Uterus (tissue), 4 donors: ENCODE data around the gene TAF8. TPM values are rescaled to one million over a fixed set of nuclear protein-coding genes. Genes with fewer than 3 reads are reported as not detected.

Experiments
- DNase-seq, 2 donors: peaks; one replicate each; pipeline ENCODE4 v3.0.0-alpha.2; 2019 to 2020
- H3K27ac ChIP-seq, 2 donors: fragments of 200-600 bp; sonication (generic); 1 replicate in 1 of 2; 2 replicates in 1 of 2; pipeline ENCODE4 v1.5.1; 2016 to 2018
- H3K27me3 ChIP-seq, 2 donors: fragments of 200-600 bp; sonication (generic); one replicate each; pipeline ENCODE4 v1.5.1; 2018 to 2019; ENCODE audit warnings: control low read depth in 1 of 2
- H3K36me3 ChIP-seq, 2 donors: fragments of 200-600 bp; sonication (generic); one replicate each; pipeline ENCODE4 v1.5.1; 2019; ENCODE audit warnings: control low read depth in 1 of 2
- H3K4me1 ChIP-seq, 2 donors: fragments of 200-600 bp; sonication (generic); one replicate each; pipeline ENCODE4 v1.5.1; 2018 to 2019; ENCODE audit warnings: control low read depth in 1 of 2
- H3K4me3 ChIP-seq, 2 donors: fragments of 200-600 bp; sonication (generic); 1 replicate in 1 of 2; 2 replicates in 1 of 2; pipeline ENCODE4 v1.5.1; 2018 to 2019; ENCODE audit warnings: mild to moderate bottlenecking in 1 of 2
- H3K9me3 ChIP-seq, 2 donors: fragments of 200-600 bp; sonication (generic); one replicate each; pipeline ENCODE4 v1.5.1; 2019; ENCODE audit warnings: control low read depth in 1 of 2
- CTCF ChIP-seq, 4 experiments: fragments of 200-600 bp in 2 of 4; fragments of 450-650 bp in 2 of 4; sonication (generic) in 2 of 4; IDR thresholded peaks; one replicate each; pipeline ENCODE4 v1.5.1; 2016 to 2019; ENCODE audit warnings: antibody characterized with exemption in 4 of 4, mild to moderate bottlenecking in 2 of 4, moderate library complexity in 1 of 4
- POLR2A ChIP-seq, 2 donors: fragments of 450-650 bp; IDR thresholded peaks; one replicate each; pipeline ENCODE4 v1.6.1; 2016; ENCODE audit warnings: antibody characterized with exemption in 2 of 2, mild to moderate bottlenecking in 1 of 2, moderate library complexity in 1 of 2
- intact Hi-C: fragments of 100-400 bp; cut with DNase I; formaldehyde crosslinking; loops from one replicate; pipeline ENCODE4 v1.15.1; 2023; ENCODE audit warnings: low total_unique reads
- total RNA-seq, 4 donors: library from RNA; depleted of rRNA in 3 of 4; stranded (reverse); fragments of >200 nt in 3 of 4; gene quantifications; one replicate each; pipeline versions ENCODE4 v1.1.0 to v1.2.4, GENCODE V29; 2014 to 2023
- donor health status: DM: yes; HTN: yes; CAD: no.

The TAF8 gene
- total RNA-seq, 4 donors from 2014 or later = 16.0 to 45.6 (median 37.5) TPM

- Histone ChIP-seq H3K27ac (no peak overlapping the region), H3K27me3 (no peaks in the 10 kb centered on the region), H3K36me3 (no peaks in the 10 kb centered on the region), H3K4me1 (peaks cover 0 to 5% of the 10 kb centered on the region in 2 donors), H3K9me3 (no peaks in the 10 kb centered on the region), H3K4me3 (no peak overlapping the region)
- no peak for TF ChIP-seq POLR2A (IDR thresholded peaks at IDR 0.05)
- no peak for TF ChIP-seq CTCF (IDR thresholded peaks at IDR 0.05)
- DNase-seq = no peak
- intact Hi-C loops = no loop called here
Observed at GRCh38 chr6:42038163-42038562, 12.2 kb upstream of the TAF8 start.

- Histone ChIP-seq H3K36me3 (no peaks in the 10 kb centered on the region), H3K27ac (no peak overlapping the region), H3K4me3 (no peak overlapping the region), H3K9me3 (no peaks in the 10 kb centered on the region), H3K27me3 (no peaks in the 10 kb centered on the region), H3K4me1 (peaks cover 0 to 8% of the 10 kb centered on the region in 2 donors)
- DNase-seq = no peak
- TF ChIP-seq CTCF (IDR thresholded peaks at IDR 0.05) (no peak), POLR2A (IDR thresholded peaks at IDR 0.05) (no peak)
- intact Hi-C loops = no loop called here
Observed at GRCh38 chr6:42038811-42039408, 11.4 kb upstream of the TAF8 start.

- no peak overlapping the region for H3K27ac ChIP-seq
- no peaks in the 10 kb centered on the region for H3K36me3 ChIP-seq
- H3K9me3 ChIP-seq = no peaks in the 10 kb centered on the region
- DNase-seq = no peak
- no peak overlapping the region for H3K4me3 ChIP-seq
- H3K27me3 ChIP-seq = no peaks in the 10 kb centered on the region
- peaks cover 3 to 24% of the 10 kb centered on the region in 2 donors for H3K4me1 ChIP-seq
- intact Hi-C loops = loop anchor here (10.0 kb wide), 1 partner anchor 106 kb away; no protein-coding TSS in a partner anchor
- no peak for TF ChIP-seq POLR2A (IDR thresholded peaks at IDR 0.05)
- no peak for TF ChIP-seq CTCF (IDR thresholded peaks at IDR 0.05)
Observed at GRCh38 chr6:42040856-42041480, 9.4 kb upstream of the TAF8 start.

GRCh38 chr6:42041481-42042053, 8.8 kb upstream of the TAF8 start:
- TF ChIP-seq POLR2A (IDR thresholded peaks at IDR 0.05) (no peak), CTCF (IDR thresholded peaks at IDR 0.05) (no peak)
- Histone ChIP-seq H3K4me3 (no peak overlapping the region), H3K27ac (no peak overlapping the region), H3K4me1 (peaks cover 3 to 24% of the 10 kb centered on the region in 2 donors), H3K27me3 (no peaks in the 10 kb centered on the region), H3K9me3 (no peaks in the 10 kb centered on the region), H3K36me3 (no peaks in the 10 kb centered on the region)
- intact Hi-C loops = loop anchor here (10.0 kb wide), 1 partner anchor 107 kb away; no protein-coding TSS in a partner anchor
- no peak for DNase-seq

- DNase-seq = no peak
- Histone ChIP-seq H3K4me1 (peaks cover 3 to 26% of the 10 kb centered on the region in 2 donors), H3K27ac (no peak overlapping the region), H3K36me3 (no peaks in the 10 kb centered on the region), H3K27me3 (no peaks in the 10 kb centered on the region), H3K9me3 (no peaks in the 10 kb centered on the region), H3K4me3 (no peak overlapping the region)
- intact Hi-C loops = loop anchor here (10.0 kb wide), 1 partner anchor 107 kb away; no protein-coding TSS in a partner anchor
- TF ChIP-seq CTCF (IDR thresholded peaks at IDR 0.05) (no peak), POLR2A (IDR thresholded peaks at IDR 0.05) (no peak)
Observed at GRCh38 chr6:42042108-42042507, 8.2 kb upstream of the TAF8 start.
